ACC112 (cell line): ENCODE results near the gene ZNF613.

Experiments
- H2AFZ ChIP-seq: fragments of 200-600 bp; sonication (generic); one replicate; pipeline ENCODE4 v1.6.0; 2017; ENCODE audit warnings: antibody characterized with exemption, low read length; ENCODE audit not compliant: unreplicated experiment
- H3K27ac ChIP-seq: fragments of 200-600 bp; sonication (generic); 2 replicates; pipeline ENCODE4 v1.5.1; 2014; ENCODE audit warnings: low read depth, mild to moderate bottlenecking, antibody characterized with exemption, low read length, moderate library complexity
- H3K27me3 ChIP-seq: fragments of 200-600 bp; sonication (generic); 2 replicates; pipeline ENCODE4 v1.6.1; 2014; ENCODE audit warnings: mild to moderate bottlenecking, antibody characterized with exemption, low read length, moderate library complexity, mixed read lengths; ENCODE audit not compliant: insufficient read depth
- H3K36me3 ChIP-seq: fragments of 200-600 bp; sonication (generic); 2 replicates; pipeline ENCODE4 v1.6.1; 2016; ENCODE audit warnings: mild to moderate bottlenecking, antibody characterized with exemption, low read length, moderate library complexity, mixed read lengths; ENCODE audit not compliant: insufficient read depth
- H3K4me1 ChIP-seq: fragments of 200-600 bp; sonication (generic); one replicate; pipeline ENCODE4 v1.6.1; 2016; ENCODE audit warnings: low read length, mixed read lengths; ENCODE audit not compliant: insufficient read depth, unreplicated experiment, control insufficient read depth
- H3K4me3 ChIP-seq: fragments of 200-600 bp; sonication (generic); 2 replicates; pipeline ENCODE4 v1.5.1; 2014; ENCODE audit warnings: mild to moderate bottlenecking, low read depth, low read length
- H3K79me2 ChIP-seq: fragments of 200-600 bp; sonication (generic); one replicate; pipeline ENCODE4 v1.6.0; 2016; ENCODE audit warnings: low read length; ENCODE audit not compliant: control insufficient read depth, unreplicated experiment, insufficient read depth

The ZNF613 gene

DNA sequence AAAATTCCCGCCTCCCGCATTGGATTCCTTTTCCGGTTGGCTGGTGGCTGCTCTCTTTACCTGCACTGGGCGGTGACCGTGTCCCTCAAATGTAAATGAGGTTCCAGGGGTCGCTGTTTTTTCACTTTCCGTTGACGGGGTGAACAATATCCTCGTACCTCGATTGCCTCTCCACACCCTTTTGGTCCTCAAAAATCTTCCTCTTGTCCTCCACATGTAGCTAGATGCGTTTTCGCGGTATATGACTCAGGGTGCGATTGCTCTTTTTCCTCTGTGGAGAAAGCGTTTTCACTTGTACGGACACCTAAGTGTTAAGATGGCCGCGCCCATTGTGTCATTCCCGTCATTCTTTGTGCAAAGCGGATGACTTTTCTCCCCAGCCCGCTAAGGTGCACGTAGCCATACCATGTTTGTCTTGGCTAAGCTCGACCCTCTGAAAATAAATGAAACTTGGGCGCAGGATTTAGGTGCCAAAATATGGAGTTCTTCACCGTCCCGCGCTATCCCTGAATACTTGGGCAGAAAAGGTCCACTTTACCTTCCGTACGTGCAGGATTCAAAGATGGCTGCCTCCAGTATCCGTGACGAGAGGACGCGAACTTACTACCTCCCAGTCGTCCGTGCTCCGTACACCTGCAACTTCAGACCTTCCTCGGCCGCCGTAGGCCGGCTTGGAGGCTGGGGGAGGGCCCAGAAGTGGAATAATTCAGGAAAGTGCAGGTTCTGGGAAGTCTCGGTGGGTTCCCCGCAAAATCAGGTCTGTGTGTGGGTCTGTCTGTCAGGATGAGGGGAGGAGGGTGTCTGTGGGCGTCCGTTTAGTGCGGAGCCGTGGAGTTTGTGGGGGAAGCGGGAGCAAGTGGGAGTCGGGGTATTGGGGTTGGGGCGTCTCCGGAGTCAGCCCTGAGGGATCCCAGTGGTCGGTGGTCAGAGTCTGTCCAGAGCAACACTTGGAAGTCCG, at the start of gene ZNF613:
TSS of gene ZNF613 (plus strand) at position 689 of the 958 bp plus-strand sequence. CDS start 8,749 bp downstream, outside the sequence.
- H3K4me1 ChIP-seq, result no peaks in the 10 kb centered on the region
- peak within 1 kb of the TSS; percentile 47 for H3K27ac ChIP-seq

DNA sequence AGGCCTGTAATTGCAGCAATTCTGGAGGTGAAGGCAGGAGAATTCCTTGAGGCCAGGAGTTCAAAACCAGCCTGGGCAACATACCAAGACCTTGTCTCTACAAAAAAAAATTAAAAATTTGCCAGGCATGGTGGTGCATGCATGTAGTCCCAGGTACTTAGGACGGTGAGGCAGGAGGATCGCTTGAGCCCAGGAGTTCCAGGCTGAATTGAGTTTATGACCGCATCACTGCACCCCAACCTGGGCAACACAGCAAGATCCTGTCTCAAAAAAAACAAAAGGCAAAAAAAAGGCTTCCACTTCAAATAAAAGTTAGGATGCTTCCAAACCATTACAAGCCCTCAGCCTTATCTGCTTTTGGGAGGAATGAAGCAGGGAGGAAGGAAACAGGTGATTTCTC, 44.8 kb upstream of the ZNF613 start:
- H3K4me1 ChIP-seq, result peaks cover 5% of the 10 kb centered on the region
- H3K79me2 ChIP-seq, result no peaks in the 10 kb centered on the region
- no peaks in the 10 kb centered on the region for H3K27me3 ChIP-seq
- H2AFZ ChIP-seq, result no peak overlapping the region
- peaks cover 19% of the 10 kb centered on the region for H3K36me3 ChIP-seq
- no peak overlapping the region for H3K27ac ChIP-seq
- no peak overlapping the region for H3K4me3 ChIP-seq

More for the DNA sequence above, at the start of gene ZNF613:
- Histone ChIP-seq H3K4me3 (peak within 1 kb of the TSS; percentile 97), H3K79me2 (peaks cover 8% of the 10 kb centered on the region), H3K27me3 (no peaks in the 10 kb centered on the region), H2AFZ (peak within 1 kb of the TSS; percentile 61), H3K36me3 (peaks cover 16% of the 10 kb centered on the region)

DNA sequence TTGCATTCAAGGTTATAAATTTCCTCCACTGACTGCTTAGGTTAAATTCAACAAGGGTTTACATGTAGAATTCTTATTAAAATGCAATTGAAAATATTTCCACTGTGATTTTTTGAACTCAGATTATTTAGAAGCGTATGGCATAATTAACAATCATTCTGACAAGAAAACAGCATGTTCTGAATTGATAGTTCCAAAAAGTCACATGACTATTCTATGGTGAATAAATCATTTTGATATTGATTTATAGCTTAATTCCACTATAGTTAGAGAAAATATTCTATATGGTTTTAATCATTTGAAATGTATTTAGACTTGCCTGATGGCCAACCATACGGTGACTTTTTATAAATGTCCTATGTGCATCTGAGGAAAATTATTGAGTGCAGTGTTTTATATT, 42.6 kb upstream of the ZNF613 start:
- no peak overlapping the region for H3K4me3 ChIP-seq
- no peaks in the 10 kb centered on the region for H3K79me2 ChIP-seq
- H3K36me3 ChIP-seq, result peaks cover 19% of the 10 kb centered on the region

DNA sequence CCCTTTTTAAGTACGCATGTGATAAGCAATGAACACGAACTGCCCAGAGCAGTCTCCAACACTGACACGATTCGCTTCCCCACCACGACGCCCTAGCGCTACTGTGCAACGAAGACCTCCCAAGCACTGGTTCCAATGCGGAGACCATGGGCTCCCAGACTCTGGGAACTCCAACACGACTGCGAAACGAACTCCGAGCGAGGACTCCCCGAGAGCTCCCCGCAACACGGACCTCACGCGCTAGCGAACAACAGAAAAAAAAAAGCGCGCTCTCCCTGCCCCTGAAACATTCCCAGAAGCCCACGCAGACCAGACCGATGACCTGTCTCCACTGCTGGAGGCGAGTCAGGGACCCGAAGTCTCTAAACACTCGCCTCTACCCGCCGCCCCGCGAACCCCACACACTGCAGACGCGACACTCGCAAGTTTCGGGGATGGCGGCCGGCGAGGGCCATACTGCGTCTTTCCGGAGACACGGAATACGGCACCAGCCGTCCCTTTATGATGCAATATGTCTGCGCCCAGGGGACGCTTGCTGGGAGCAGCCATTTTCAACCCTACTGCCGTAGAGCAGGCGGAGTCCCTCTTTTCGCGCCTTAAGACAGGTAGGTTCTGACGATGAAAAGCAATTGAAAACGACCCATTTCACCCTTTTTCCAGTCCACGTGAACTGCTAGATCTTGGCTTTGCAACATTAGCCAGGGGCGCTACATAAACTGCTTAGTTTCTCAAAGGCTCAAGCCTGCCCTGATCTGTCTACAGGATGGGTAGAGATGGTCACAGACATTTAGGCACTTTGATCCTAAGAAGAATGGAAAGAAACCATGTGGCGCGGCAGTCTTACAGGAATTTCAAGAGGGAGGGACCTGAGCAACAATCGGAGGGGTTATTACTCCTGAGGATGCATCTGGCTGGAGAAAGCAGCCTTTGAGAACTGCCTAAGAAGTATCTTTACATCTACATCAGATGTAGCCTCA, 39.5 kb upstream of the ZNF613 start, which contains the start of gene ZNF577:
TSS of gene ZNF577 (minus strand) at position 430 of the 977 bp plus-strand sequence. CDS start 7,569 bp downstream, outside the sequence.
- Histone ChIP-seq H3K36me3 (peaks cover 37% of the 10 kb centered on the region), H2AFZ (peak within 1 kb of the TSS; percentile 99), H3K27ac (no peak within 1 kb of the TSS)

More for the DNA sequence above, 42.6 kb upstream of the ZNF613 start:
- Histone ChIP-seq H3K27ac (no peak overlapping the region), H3K4me1 (peaks cover 5% of the 10 kb centered on the region), H3K27me3 (no peaks in the 10 kb centered on the region), H2AFZ (no peak overlapping the region)

DNA sequence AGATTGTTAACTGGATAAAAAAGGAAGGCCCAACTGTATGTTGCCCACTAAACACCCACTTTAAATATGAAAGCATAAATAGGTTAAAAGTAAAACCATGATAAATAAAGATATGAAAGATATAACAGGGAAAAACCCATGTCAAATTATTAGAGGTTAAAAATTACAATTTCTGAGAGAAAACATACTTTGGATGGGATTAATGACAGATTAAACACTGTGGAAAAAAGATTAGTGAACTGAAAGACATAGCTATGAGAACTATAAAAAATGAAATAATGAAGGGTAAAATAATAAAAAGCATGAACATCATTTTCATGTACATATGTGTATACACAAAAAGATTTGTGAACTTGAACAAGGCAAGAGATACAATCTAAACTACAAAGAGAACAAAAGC, 37.3 kb upstream of the ZNF613 start:
- Histone ChIP-seq H2AFZ (no peak overlapping the region), H3K36me3 (peaks cover 57% of the 10 kb centered on the region), H3K79me2 (no peaks in the 10 kb centered on the region), H3K27ac (no peak overlapping the region), H3K27me3 (no peaks in the 10 kb centered on the region), H3K4me3 (no peak overlapping the region), H3K4me1 (peaks cover 5% of the 10 kb centered on the region)

More for the DNA sequence above, 39.5 kb upstream of the ZNF613 start, which contains the start of gene ZNF577:
- Histone ChIP-seq H3K27me3 (no peaks in the 10 kb centered on the region), H3K4me1 (peaks cover 5% of the 10 kb centered on the region), H3K4me3 (peak within 1 kb of the TSS; percentile 83), H3K79me2 (no peaks in the 10 kb centered on the region)

DNA sequence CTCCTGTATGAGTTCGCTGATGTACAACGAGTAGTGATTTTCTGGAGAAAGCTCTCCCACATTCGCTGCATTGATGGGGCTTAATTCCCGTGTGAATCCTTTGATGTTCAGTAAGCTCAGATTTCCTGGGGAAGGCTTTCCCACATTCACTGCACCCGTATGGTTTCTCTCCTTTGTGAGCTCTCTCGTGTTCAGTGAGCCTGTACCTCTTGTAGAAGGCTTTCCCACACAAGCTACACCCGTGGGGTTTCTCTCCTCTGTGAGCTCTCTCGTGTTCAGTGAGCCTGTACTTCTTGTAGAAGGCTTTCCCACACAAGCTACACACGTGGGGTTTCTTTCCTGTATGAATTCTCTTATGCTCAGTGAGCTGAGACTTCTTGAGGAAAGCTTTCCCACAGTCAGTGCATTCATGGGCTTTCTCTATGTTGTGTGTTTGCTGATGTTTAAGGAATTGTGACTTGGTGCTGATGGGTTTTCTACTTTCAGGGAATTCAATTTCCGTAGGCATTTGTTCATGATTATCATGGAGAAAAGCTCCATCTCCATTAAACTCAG, 36.0 kb upstream of the ZNF613 start:
- Histone ChIP-seq H3K4me3 (no peak overlapping the region), H3K27ac (no peak overlapping the region), H3K4me1 (peaks cover 5% of the 10 kb centered on the region), H3K27me3 (no peaks in the 10 kb centered on the region), H2AFZ (no peak overlapping the region), H3K79me2 (no peaks in the 10 kb centered on the region), H3K36me3 (peaks cover 64% of the 10 kb centered on the region)

DNA sequence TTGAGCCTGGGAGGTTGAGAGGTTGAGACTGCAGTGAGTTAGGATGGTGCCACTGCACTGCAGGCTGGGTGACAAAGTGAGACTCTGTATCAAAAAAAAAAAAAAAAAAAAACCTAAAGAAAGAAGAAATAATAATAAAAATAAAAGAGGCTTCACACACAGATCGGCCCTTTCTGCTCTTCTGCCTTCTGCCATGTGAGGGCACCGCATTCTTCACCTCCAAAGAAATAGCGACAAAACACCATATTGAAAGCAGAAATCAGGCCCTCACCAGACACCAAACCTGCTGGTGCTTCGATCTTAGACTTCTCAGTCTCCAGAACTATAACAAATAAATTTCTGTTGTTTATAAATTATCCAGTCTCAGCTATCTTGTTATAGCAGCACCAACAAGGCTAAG, 25.4 kb upstream of the ZNF613 start:
- H3K36me3 ChIP-seq, result peaks cover 41% of the 10 kb centered on the region
- H2AFZ ChIP-seq, result no peak overlapping the region
- no peak overlapping the region for H3K4me3 ChIP-seq
- H3K79me2 ChIP-seq, result peaks cover 33% of the 10 kb centered on the region
- no peak overlapping the region for H3K27ac ChIP-seq
- H3K4me1 ChIP-seq, result no peaks in the 10 kb centered on the region
- H3K27me3 ChIP-seq, result no peaks in the 10 kb centered on the region

DNA sequence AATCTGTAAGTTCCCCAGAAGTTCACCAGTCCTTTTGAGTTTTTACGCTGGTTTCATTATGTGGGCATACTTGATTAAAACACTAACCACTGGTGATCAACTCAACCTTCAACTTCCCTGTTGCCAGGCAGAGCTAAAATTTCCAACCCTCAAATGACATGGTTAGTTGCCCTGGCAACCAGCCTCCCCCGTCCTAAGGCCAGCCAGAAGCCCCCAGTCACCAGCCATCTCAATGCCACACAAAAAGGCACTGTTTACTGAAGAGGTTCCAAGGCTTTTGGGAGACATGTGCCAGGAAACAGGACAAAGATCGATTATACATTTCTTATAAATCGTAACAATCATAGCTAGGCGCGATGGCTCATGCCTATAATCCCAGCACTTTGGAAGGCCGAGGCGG, 24.1 kb upstream of the ZNF613 start:
- no peak overlapping the region for H3K4me3 ChIP-seq
- H3K79me2 ChIP-seq, result peaks cover 33% of the 10 kb centered on the region
- H3K27ac ChIP-seq, result no peak overlapping the region

DNA sequence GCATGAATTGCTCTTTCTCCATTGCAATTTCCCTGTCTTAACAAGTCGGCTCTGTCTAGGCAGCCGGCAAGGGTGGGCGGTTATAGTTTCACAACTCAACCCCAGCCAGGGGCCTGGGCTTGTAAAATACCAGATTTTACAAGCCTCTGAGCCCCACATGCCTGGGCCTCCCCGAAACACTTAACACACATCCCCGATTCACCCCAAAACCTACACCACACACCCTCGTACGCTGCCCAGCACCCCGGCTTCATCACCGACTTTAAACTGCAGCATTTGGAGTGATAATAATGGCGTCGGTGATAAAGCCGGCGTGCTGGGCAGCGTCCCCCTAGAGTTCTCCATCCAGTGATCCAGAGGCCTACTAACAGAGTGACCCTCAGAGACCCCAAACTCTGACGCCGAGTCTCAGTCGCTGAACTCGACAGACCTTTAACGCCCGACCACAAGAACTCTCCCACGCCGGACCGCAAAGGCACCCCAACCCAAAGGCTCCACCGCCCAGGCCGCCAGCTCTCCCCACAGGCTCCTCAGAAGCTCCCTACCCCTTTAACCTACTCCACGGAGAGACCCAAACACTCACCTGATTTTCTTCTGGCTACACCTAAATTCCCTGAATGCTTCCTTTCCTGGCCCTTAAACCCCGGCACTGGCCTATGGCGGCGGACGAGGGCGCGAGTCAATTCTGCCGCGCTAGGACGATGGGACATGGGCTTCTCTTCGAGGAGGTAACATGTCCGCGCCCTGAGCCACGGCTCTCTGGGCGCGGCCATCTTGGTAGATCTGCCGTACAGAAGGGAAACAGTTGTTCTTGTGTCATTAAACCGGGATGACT, 22.7 kb upstream of the ZNF613 start, which contains the start of gene ZNF649:
TSS of gene ZNF649 (minus strand) at position 687 of the 835 bp plus-strand sequence. CDS start 4,910 bp downstream, outside the sequence.
- Histone ChIP-seq H3K4me3 (peak within 1 kb of the TSS; percentile 96), H3K36me3 (peaks cover 18% of the 10 kb centered on the region), H3K27me3 (no peaks in the 10 kb centered on the region), H3K27ac (peak within 1 kb of the TSS; percentile 47; the same call in 1 of the 2 replicates), H3K79me2 (peaks cover 33% of the 10 kb centered on the region), H3K4me1 (no peaks in the 10 kb centered on the region), H2AFZ (peak within 1 kb of the TSS; percentile 96)

More for the DNA sequence above, 24.1 kb upstream of the ZNF613 start:
- Histone ChIP-seq H2AFZ (no peak overlapping the region), H3K27me3 (no peaks in the 10 kb centered on the region), H3K4me1 (no peaks in the 10 kb centered on the region), H3K36me3 (peaks cover 28% of the 10 kb centered on the region)
